Psoas muscle (tissue), 8 donors: ENCODE results near the gene WSCD2. TPM values are rescaled to one million over a fixed set of nuclear protein-coding genes. Genes with fewer than 3 reads are reported as not detected.

ENCODE experiments used
- ATAC-seq, 4 donors: fragments of 200-7000 bp; cut with Tn5 transposase; one replicate each; pipeline ENCODE4 v1.9.1; 2020; ENCODE audit warnings: moderate library complexity in 3 of 4, mild to moderate bottlenecking in 2 of 4
- DNase-seq, 2 donors: peaks; one replicate each; pipeline ENCODE4 v3.0.0-alpha.2; 2020
- H3K27ac ChIP-seq: fragments of 200-600 bp; one replicate; pipeline ENCODE4 v1.8.0; 2022
- H3K27me3 ChIP-seq, 3 donors: fragments of 200-600 bp in 1 of 3; one replicate each; pipeline versions ENCODE4 v1.6.1 to v1.8.0; 2013 to 2022; ENCODE audit warnings: low read length in 2 of 3, mild to moderate bottlenecking in 2 of 3, moderate library complexity in 1 of 3; ENCODE audit not compliant: insufficient read depth in 3 of 3
- H3K36me3 ChIP-seq, 2 donors: fragments of 200-600 bp in 1 of 2; one replicate each; pipeline versions ENCODE4 v1.6.1 to v1.8.0; 2013 to 2022; ENCODE audit warnings: low read depth in 1 of 2, mild to moderate bottlenecking in 1 of 2, moderate library complexity in 1 of 2; ENCODE audit not compliant: insufficient read depth in 1 of 2
- H3K4me1 ChIP-seq: fragments of 200-600 bp; one replicate; pipeline ENCODE4 v1.8.0; 2022
- H3K4me3 ChIP-seq: fragments of 200-600 bp; one replicate; pipeline ENCODE4 v1.8.0; 2022; ENCODE audit warnings: mild to moderate bottlenecking
- H3K9me3 ChIP-seq: fragments of 200-600 bp; one replicate; pipeline ENCODE4 v1.8.0; 2022
- CTCF ChIP-seq: fragments of 200-600 bp; IDR thresholded peaks from one replicate; pipeline ENCODE4 v1.8.0; 2022; ENCODE audit warnings: antibody characterized with exemption
- WGBS, 3 donors: extraction: QIAGEN DNeasy Blood & Tissue Kit; methylation state at CpG; one replicate each; pipeline versions ENCODE4 v1.1.6 to v1.1.7; 2013; 5-methylcytosine and 5-hydroxymethylcytosine counted together
- intact Hi-C, 2 donors: fragments of 100-400 bp; cut with DNase I; formaldehyde crosslinking; loops; one replicate each; pipeline versions ENCODE4 v1.11.0 to v1.14.2; 2022
- polyA plus RNA-seq, 3 donors: library from polyadenylated mRNA; stranded (reverse); fragments of 200-250 nt; gene quantifications; one replicate each; pipeline ENCODE4 v1.2.3, GENCODE V29; 2013
- total RNA-seq, 4 donors: library from RNA; stranded (reverse); fragmentation: NEBNext Ultra II Directional in 2 of 4; extraction: Animal tissue kit (Norgen Biotek cat#: 25700) in 2 of 4; gene quantifications; one replicate each; pipeline versions ENCODE4 v1.2.1 to v1.2.4, GENCODE V29; 2021 to 2023
- donor health status: healthy with polysubstance abuse.
- donor health status: DM: no; HTN: no; CAD: no; lungs with moderate emphysema.
- donor health status: Bipolar disorder and iron deficiency.
- donor health status: healthy.
- donor health status: DM: yes; HTN: yes; CAD: no.
- donor health status: DM: no; HTN: no; CAD: no.
- donor health status: DM: no; HTN: no; CAD: no.
- donor health status: DM: yes; HTN: yes; CAD: no.

Gene WSCD2
- total and polyA plus RNA-seq, 7 donors, result 0.01 to 0.21 TPM; not detected in 5

- H3K9me3 ChIP-seq, result no peaks in the 10 kb centered on the region
- ATAC-seq, result no peak
- no peaks in the 10 kb centered on the region for H3K4me1 ChIP-seq
- intact Hi-C loops, result no loop called here
- no peaks in the 10 kb centered on the region for H3K36me3 ChIP-seq
- DNase-seq, result no peak
- H3K27me3 ChIP-seq, result no peaks in the 10 kb centered on the region
- no peak overlapping the region for H3K4me3 ChIP-seq
- no peak overlapping the region for H3K27ac ChIP-seq
- WGBS, 3 donors, result 37 to 50% (median 40%) methylated on average over 8 of the region's 8 CpGs
- no peak for TF ChIP-seq CTCF
Measured at GRCh38 chr12:108157870-108158459, 28.9 kb downstream of the WSCD2 start.

GRCh38 chr12:108162207-108162606 is 33.1 kb downstream of the WSCD2 start:
- no peaks in the 10 kb centered on the region for H3K4me1 ChIP-seq
- no peaks in the 10 kb centered on the region for H3K9me3 ChIP-seq
- 41 to 46% (median 46%) methylated on average over 4 of the region's 4 CpGs for WGBS, 3 donors
- DNase-seq (no peak), ATAC-seq (no peak)
- TF ChIP-seq CTCF, result no peak
- no peak overlapping the region for H3K4me3 ChIP-seq
- H3K36me3 ChIP-seq, result no peaks in the 10 kb centered on the region
- no peak overlapping the region for H3K27ac ChIP-seq
- intact Hi-C loops, result no loop called here
- H3K27me3 ChIP-seq, result no peaks in the 10 kb centered on the region

GRCh38 chr12:108166505-108166904 is 37.4 kb downstream of the WSCD2 start:
- DNase-seq, result no peak
- Histone ChIP-seq H3K36me3 (no peaks in the 10 kb centered on the region), H3K27me3 (peaks cover 0 to 4% (median 0%) of the 10 kb centered on the region in 3 donors), H3K27ac (no peak overlapping the region), H3K9me3 (no peaks in the 10 kb centered on the region), H3K4me1 (no peaks in the 10 kb centered on the region), H3K4me3 (no peak overlapping the region)
- no peak for TF ChIP-seq CTCF
- ATAC-seq, result no peak
- intact Hi-C loops, result no loop called here
- WGBS, 3 donors, result 67 to 76% (median 72%) methylated on average over 5 of the region's 5 CpGs

- Histone ChIP-seq H3K36me3 (no peaks in the 10 kb centered on the region), H3K9me3 (no peaks in the 10 kb centered on the region), H3K27me3 (peaks cover 0 to 4% (median 0%) of the 10 kb centered on the region in 3 donors), H3K27ac (no peak overlapping the region), H3K4me3 (no peak overlapping the region), H3K4me1 (no peaks in the 10 kb centered on the region)
- DNase-seq (no peak), ATAC-seq (no peak)
- intact Hi-C loops, result no loop called here
- no peak for TF ChIP-seq CTCF
- WGBS, 3 donors, result 59 to 64% (median 62%) methylated on average over 3 of the region's 3 CpGs
Measured at GRCh38 chr12:108167974-108168373, 38.9 kb downstream of the WSCD2 start.

- intact Hi-C loops, result no loop called here
- Histone ChIP-seq H3K4me3 (no peak overlapping the region), H3K4me1 (no peaks in the 10 kb centered on the region), H3K9me3 (no peaks in the 10 kb centered on the region), H3K36me3 (no peaks in the 10 kb centered on the region), H3K27ac (no peak overlapping the region), H3K27me3 (peaks cover 0 to 4% (median 0%) of the 10 kb centered on the region in 3 donors)
- DNase-seq (no peak), ATAC-seq (no peak)
- WGBS, 3 donors, result 38 to 51% (median 39%) methylated on average over 2 of the region's 2 CpGs
- TF ChIP-seq CTCF, result no peak
Measured at GRCh38 chr12:108169708-108170107, 40.6 kb downstream of the WSCD2 start.
